GM04504 (cell line): ENCODE data around the gene MYADML2.
A peak's percentile ranks its signal among the peaks of the same experiment; 100 is the strongest.

Experiments used
- DNase-seq: peaks from one replicate; pipeline ENCODE4 v3.0.0-alpha.2; 2012; ENCODE audit warnings: low read depth

The MYADML2 gene

DNA sequence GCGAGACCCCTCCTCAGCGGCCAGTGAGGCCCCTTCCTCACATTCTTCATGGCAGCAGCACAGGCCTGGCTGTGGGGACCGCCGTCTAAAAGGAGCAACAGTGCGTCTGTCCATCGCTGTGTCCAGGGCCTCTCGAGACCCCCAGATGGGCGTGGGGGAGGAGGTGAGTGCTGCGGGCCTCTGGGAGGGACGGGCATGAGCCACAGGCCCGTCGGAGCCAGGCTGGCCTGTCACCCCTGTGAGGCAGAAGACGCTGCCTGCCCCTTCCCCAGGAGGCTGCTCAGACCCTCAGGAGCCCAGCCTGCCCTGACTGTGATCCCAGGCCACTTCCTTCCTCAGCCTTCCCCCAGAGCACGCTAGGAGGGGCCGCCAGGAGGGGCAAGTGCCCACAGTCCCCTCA is 7.8 kb downstream of the MYADML2 start:
- DNase-seq, result no peak

DNA sequence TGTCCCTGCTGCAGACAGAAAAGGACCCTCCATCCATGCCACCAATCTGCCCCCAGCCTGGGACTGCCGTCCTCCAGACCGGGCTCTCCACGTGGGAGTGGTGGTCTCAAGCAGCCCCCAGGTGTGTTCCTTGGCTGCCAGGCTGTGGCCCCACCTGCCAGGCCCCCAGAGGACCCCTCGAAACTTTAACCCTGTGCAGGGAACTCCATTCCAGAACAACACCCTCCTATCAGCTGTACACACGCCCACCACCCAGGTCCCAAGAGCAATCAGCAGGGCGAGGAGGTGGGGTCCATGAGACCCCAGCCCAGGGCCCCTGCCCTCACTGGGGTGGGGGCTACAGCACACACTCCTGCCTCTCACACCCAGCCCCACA is 11.3 kb downstream of the MYADML2 start:
- no peak for DNase-seq

DNA sequence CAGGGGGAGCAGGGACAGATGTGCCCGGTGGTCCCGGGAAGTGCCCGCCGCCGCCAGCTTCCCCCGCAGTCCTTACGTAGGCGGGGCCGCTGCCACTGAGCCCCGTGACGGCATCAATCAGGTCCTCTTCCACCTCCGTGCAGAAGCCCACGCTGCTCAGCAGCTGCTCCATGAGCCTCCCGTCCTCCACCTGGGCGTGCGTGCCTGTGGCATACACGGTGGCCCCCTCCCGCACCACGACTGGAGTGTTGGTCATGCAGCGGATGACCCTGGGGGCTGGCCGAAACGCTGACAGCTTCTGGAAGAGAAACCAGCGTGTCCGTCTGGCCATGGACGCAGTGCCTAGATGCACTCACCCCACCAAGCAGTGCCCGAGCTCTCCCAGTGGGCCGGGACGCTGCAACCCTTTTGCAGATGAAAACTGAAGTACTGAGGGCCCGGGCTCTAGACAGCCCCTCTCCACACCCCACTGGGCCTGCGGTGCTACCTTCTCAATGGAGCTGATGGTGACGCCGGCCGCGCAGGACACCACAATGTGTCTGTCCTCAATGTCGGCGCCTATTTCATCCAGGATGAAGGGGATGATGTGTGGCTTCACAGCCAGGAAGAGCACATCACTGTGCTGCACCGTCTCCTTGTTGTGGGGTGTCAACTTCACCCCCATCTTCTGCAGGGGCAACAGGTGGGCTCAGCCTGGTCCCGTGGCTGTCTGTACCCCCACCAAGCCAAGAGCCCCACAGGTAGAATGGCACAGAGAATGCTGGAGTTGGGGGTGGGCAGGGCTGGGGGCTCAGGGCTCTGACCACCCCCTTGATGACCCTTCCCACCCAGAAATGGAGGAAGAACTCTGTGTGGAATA is 12.0 kb downstream of the MYADML2 start:
- DNase-seq, result no peak

DNA sequence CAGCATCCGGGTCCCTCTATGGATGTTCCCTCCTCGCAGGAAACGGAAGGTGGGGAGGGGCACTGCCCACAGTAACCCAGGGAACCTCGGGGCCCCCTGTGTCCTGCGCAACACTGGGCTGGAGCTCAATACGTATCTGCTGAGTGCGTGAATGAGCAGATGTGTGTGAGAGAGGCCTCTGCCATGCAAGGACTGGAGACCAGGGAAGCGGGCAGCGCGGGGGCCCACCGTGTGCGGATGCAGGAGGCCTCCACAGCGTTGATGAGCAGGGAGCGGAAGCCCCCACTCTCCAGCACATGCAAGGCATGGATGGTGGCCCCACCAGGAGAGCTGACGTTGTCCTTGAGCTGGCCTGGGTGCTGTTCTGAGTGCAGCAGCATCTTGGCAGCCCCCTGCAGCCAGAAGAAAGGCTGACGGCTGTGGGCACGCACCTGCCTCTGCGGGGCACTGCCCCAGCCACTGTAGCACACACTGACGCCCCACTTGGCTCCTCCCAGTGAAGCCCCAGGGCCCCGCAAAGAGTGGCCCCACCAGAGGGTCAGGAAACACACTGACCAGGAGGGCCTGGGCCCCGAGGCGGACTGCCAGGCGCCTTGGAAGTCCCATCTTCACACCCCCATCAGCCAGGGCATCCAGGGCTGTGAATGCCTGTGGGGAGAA is 12.8 kb downstream of the MYADML2 start:
- DNase-seq, result no peak

DNA sequence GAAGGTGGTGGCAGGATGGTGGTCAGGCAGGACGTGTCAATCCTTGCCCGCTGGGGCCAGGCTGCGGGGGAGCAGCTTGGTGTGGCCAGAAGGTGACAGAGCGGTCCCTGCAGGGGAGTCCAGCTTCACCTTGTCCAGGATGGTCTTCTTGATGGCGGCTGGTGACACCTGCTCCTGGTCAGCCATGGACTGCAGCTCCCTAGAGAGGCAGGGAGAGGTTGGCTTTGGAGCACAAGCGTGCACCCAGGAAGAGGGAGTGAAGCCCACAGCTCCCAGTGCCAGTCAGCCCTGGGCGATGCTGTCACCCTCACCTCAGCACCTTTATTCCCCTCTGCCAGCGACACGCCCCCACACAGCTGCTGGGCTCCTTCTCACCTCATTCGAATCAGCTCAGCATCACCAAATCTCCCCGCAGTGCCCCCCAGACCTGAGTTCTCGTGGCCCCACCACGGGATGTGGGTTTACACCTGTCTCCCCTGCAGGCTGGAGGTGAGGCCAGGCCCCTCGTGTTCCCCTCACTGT is 13.8 kb downstream of the MYADML2 start:
- no peak for DNase-seq

DNA sequence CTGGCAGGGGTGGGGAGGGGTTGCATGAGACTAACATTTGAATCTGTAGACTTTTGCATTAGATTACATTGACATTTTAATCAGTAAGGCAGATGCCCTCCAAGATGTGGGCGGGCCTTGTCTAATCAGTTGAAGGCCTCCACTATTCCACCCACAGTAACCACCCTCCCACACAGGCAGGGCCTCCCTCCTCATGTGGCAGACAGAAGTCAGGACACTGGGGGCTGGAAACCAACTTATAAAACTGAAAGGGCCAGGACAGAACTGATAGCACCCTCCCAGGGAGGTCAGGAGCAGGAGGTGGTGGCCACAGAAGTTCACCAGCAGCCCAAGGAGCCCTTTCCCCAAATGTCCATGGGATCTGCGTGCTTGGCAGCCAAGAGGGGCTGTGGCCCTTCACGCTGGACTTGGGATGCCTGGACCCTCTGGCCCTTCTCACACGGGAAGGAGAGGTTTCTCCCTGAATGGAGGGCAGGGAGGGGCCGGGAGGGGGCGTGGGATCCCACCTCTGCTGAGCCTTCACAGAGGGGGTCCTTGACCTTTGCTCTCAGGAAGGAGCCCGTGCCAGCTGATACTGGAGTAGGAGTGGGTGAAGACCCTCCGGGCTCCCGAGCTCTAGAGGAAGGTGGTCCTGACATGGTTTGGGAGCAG is 14.6 kb downstream of the MYADML2 start:
- DNase-seq, result no peak

DNA sequence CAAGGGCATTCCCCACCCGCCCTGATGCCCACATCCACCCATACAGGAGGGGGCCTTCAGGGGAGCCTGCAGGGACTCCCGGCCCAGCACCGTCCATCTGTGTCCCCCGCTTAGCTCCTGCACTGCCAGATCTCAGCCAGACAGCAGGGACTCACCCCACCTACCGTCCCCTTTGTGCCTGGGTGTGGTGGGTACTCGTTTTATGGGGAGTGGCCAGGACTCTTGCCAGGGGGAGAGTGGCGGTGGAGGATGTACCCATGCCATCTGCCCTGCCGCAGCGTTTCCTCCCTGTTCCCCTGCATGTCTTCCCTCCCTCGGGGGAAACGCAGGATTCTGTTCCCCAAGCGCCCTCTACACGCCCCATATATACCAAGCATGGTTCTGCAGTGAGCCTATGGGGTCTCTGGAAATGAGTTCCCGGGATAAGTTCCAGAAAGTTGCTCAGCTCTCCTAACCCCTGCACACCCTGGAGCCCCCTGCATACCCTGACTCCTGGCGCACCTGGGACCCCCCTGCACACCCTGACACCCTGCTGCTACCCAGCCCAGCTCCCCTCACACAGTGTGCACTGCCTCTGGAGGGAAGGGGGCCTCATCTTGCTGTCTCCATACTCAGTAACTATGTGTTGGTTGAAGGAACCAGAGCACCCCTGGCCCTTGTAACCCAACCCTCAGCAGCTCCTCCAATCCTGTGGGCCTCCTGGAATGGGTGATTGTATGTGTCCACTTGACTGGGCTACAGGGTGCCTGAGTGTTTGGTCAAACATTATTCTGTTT is 15.3 kb downstream of the MYADML2 start:
- no peak for DNase-seq

DNA sequence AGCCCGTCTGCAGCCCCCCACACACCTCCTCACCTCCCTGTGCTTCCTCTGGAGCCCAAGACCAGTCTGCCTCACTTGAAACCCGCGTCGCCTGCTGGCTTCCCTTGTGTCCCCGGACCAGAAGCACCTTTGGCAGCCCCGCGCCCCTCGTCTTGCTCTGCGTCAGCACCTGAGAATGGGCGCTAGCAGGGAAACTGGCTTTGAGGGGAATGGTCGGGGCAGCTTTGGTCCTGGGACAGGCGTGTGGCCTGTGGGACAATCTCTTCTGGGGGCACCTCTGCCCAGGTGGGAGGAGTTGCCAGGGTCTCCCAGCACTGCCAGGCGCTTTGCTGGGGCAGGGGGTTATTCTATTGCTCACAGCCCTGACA is 15.9 kb downstream of the MYADML2 start:
- no peak for DNase-seq

DNA sequence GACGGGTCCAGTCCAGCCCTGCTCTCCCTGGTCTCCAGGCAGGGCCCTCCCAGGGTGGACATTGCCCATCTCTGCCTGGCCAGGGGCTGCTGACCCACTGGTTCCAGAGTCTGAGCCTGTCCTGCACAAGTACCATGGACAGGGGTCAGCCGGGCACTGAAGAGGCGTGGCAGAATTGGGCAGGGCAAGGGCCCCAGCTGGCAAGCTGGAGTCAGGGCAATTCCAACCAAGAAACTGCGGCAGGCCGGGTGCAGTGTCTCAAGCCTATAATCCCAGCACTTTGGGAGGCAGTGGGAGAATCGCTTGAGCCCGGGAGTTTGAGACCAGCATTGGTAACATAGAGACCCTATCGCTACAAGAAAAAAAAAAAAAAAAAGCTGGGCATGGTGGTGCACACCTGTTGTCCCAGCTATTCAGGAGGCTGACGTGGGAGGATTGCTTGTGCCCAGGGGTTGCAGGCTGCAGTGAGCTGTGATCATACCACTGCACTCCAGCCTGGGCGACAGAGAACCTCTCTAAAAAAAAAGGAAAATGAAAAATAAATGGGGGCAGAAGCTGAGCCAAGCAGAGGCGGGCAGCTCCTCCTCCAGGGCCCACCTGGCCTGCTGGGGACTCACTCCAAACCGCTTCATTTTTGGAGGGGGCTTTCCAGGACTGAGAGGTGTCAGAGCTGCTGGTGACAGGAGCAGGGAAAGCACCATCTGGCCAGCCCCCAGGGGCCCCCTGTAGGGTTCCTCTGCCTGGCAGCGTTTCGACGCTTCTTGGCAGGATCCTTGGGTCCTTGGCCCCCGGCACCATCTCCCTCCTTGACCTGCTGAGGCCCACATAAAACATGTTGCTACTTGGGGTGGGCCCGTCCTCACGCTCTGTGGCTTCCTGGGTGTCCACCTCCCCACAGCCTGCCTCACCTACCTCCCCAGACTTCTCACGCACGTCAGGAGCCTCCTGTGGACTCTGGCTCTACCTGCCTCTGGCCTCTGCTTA is 16.6 kb downstream of the MYADML2 start:
- DNase-seq, result no peak

DNA sequence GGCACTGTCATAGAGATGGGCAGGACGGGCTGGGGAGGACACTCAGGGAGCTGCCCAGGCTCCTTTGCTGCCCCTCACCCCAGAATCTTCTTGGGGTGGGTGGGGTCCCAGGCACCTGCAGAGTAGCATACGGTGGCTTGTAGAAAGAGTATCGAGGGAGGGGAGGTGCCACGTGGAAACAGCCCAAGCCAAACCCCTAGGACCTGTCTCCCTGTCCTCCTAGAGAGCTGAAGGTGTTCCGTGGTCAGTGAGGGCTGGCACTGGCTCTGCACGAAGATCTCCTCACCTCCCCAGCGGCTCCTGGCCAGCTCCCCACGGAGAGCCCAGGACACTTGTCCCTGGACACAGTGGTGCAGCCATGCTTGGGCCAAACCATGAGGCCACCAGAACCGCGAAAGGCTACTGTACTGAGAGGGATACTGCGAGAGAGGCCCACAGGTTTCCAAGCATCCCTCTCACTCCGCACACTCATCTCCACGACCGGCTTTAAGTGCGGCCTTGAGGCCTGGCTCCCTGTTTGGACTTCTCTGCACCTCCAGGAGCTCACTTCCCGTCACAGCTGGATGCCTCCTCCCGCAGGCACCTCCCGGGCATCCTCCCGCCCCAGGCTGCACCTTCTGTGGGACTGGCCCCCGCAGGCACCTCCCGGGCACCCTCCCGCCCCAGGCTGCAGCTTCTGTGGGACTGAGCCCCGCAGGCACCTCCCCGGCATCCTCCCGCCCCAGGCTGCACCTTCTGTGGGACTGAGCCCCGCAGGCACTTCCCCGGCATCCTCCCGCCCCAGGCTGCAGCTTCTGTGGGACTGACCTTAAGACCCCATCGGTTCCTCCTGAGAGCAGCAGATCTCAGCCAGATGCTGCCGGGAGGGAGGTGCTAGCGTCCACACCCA is 17.5 kb downstream of the MYADML2 start:
- no peak for DNase-seq

DNA sequence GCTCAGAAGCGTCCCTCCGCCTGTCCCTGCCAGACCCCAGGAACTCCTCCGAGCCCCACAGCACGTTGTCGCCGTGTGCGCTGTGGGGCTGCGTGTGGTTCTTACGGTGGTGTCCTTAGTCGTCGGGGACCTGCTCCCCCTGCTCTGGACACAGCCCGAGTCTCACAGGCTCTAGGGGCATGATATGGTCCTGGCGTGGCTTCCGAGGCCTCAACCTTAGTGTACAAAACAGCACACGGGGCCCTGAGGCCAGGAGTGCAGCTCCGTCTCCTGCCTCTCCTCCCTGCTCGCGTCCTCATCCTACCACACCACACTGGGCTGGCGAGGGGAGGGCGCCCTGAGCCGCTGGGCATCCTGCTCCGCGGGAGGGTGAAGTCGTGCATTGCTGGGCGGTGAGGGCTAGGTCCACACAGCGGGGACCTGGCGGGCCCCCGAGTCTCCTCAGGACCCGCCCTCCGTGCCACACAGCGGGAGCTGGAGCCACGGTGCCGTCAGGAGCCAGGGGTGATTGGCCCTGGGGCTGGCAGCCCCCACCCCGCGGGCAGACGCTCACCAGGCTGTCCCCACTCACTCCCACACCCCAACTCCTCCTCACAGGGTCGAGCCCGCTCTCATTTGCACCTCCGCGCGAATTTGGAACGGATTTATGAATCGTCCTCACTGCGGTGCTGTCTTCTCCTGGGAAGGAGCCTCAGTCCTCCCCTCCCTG is 18.3 kb downstream of the MYADML2 start:
- DNase-seq, result no peak

DNA sequence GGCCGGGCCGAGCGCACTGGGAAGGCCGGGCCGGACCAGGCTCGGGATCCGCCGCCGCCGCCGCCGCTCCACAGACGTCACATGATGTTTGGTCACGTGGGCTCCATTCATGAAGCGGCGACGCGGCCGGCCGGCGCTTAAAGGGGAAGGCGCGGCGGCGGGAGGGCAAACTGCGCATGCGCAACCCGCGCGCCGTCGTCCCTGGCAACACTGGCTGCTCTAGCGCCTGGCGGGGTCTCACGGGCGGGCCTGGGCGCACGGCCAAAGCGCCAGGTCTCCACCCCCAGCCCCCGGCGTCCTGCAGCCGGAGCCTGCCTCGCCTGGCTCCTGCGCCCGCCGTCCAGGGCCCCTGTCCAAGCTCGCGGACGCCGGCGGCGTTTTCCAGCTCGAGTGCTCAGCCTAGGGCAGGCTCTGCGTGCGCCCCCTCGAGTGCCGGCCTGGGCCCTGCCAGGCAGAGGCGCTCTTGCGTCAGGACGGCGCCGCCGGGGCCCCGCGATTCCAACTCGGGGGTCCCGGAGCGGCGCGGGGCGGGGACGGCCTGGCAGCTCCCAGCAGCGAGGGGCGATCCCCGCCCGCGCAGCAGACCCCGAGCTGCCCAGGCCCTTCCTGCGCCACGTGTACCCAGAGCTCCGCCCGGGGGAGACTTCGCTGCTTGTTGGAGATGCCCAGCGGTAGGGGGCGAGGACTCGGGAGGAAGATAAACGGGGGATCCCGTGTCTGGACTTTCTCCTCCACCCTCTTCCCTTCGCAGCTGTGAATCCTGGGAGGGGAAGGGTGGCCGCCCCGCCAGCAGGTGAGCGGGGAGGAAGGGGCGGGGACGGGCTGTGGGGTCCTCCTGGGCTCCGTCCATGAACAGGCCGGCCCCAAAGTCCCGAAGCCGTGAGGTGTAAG is 19.1 kb downstream of the MYADML2 start, which contains the start of gene MAFG:
Gene MAFG (minus strand): TSS at position 83 of the 891 bp plus-strand sequence. CDS start 4,550 bp downstream, outside the sequence.
- peak; percentile 85 for DNase-seq

DNA sequence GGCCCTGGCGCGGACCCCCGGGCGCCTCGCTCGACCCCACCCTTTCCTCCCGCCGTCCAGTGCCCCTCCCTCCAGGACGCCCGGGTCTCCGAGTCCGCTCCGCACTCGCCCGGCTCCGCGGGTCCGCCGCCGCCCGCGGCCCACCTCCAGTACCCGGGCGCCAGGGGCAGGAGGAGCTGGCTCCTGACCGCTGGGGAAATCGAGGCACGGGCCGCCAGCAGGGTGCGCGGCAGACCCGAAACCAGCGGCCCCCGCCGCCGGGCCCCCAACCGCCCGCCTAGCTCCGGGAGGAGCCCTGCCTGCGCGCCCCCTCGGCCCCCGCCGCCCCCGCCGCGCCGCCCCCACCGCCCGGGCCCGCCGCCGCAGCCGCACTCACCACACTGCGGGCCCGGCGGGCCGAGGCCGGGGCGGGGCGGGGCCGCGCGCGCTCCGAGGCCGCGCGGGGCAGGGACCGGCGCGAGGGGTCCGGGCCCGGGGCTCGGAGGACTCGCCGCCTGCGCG is 19.8 kb downstream of the MYADML2 start:
- no peak for DNase-seq

DNA sequence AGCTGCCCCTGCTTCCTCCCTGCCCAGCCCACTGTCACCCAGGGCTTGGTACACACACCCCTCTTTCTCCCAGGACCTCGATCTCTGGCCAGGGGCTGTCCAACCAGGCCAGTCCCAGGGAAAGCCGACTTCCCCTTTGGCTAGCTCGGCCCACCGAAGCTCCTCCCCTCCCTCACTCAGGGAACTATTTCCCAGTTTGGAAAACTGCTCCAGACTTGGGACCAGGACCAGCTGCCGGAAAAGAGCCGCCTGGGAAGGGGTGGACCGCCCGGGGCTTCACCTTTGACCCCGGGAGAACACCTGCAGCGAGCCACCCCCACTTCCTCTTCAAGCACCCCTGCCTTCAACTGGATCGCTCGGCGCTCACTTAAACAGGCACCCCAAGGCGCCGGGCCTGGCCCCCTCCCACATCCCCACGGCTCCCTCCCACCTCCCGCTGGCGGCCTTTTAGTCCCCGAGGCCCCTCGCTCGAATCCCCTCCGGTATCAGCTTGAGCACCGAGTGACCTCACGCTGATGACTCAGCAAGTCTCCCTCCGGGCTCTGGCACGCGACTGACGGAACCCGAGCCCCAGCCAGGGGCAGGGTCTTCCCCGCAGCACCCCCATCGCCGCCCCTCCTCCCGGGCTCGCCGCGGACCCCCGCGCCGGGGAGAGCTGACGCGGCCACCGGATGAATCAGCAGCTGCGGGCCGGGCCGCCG is 20.4 kb downstream of the MYADML2 start:
- DNase-seq, result peak; percentile 64

DNA sequence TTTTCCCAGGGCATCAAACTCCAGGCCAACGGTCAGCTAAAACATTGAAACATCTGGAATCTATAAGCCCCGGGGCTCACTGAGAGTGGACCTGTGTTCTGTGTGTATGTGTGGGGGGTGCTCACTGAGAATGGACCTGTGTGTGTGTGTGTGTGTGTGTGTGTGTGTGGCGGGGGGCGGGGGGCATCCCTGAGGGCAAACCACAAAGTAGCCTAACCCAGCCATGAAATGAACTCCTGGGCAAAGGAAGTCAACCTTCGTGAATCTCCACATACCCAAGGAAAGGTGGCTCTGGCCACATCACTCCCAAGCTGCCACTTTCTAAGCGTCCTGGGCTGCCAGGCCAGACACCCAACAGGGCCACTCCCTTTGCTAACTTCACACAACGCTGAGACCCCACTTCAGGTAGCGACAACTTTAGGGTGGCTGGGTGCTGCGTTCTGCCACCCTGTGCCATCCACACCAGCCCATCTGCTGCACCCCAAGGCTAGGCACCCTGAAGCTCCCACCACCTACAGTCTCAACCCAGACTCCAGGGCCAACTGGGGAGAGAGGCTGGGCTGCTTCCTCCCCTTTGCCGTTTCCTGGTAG is 21.1 kb downstream of the MYADML2 start:
- DNase-seq, result no peak

DNA sequence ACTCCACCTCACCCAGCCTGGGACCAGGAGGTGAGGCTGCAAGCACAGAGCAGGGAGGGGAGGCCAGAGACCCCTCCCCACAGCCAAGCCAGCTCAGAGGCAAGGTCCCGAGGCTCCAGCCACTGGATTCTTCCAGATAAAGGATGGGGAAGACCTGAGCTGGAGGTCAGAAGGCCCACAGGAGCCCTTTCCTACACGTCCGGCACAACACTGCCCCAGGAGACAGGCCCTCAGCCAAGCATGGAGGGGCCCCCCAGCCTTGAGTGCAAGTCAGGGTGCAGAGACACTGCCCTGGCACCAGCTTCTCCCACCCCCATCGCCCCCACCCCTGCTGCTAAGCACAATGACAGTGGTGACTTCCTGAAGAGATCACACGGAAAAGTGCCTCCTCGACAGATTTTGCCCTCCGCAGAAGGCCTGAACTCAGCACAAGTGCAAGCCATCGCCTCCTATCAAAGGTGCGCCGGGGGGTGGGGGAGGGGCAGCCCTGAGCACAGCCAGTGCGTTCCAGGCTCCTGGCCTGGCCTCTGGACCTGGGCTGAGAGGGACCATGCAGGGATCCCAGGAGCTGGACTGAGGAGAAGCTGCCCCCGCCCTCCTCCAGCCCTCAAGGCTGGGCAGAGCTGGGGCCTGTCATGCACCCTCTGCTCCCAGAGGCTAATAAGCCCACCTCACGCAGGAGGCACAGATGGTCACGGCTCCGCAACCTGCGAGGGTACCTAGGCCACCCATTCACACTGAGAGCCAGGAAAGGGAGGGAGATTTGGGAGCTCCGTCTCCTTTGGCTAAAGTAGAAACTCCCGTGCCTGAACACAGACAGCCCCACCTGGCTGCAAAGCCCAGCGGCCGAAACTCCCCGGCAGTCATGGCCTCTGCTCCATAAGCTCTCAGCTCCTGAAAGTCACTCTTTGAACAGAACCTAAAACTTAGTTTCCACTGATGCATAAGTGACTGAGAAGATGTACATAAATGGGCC is 22.2 kb downstream of the MYADML2 start:
- DNase-seq, result no peak
